Fibroblast of skin of scalp (primary cell): ENCODE measurements around the gene VAC14. TPM values are rescaled to one million over a fixed set of nuclear protein-coding genes. Genes with fewer than 3 reads are reported as not detected.
"Not testable (repeated sequence)": the region's sequence is repeated elsewhere in the genome, so short reads cannot be mapped to it uniquely, and the experiment has no call there.

Source experiments
- DNase-seq: peaks from one replicate; pipeline ENCODE4 v3.0.0-alpha.2; 2013
- polyA plus RNA-seq, 2 experiments: library from polyadenylated mRNA; unstranded; fragments of 120-200 nt; gene quantifications; one replicate each; pipeline ENCODE4 v1.2.1, GENCODE V29; 2013; ENCODE audit not compliant: insufficient read length in 2 of 2

The VAC14 gene
- 31.8 TPM for polyA plus RNA-seq (2013, experiment 1 of 2; ENCODE audit: insufficient read length)
- polyA plus RNA-seq (2013, experiment 2 of 2; ENCODE audit: insufficient read length) = 28.1 TPM

- peak; percentile 79 for DNase-seq
These were observed at the start of gene VAC14 for GRCh38 chr16:70800781-70801480. Gene VAC14 (minus strand): TSS chr16:70801158. CDS start chr16:70800900, 258 bp downstream.

- DNase-seq = not testable (repeated sequence)
These were observed 22.6 kb upstream of the VAC14 start for GRCh38 chr16:70823498-70824118.

DNA sequence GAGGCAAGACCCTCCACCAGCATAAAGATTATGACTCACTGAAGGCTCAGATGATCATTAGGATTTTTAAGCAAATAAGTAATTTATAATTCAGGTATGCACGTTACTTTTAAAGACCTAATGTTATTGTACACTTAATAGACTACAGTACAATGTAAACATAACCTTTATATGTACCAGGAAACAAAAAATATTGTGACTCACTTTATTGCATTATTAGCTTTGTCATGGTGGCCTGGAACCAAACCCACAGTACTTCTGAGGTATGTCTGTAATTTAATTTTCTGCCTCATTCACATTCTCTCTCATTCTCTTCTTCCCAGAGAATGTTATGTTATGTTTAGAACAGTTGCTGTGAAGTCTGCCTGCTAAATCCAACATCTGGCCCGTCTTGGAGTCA is 21.8 kb upstream of the VAC14 start:
- not testable (repeated sequence) for DNase-seq

DNA sequence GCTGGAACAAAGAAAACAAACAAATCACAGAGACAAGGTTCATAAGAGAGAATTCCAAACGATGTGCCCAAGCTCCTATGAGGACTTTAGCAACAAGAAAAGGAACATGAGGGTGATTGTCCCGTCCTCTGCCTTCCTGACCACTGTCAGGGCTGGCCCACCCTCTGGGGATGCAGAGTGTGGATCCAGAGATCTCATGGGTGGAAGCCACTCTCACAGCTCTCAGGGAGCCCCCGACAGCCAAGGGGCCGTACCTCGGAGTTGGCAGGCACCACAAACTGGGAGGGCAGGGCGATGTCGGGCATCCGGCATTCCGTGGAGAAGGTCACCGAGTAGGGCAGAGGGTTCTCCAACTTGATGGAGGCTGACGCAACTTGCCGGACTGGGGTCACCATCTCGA is 17.1 kb upstream of the VAC14 start:
- not testable (repeated sequence) for DNase-seq

- no peak for DNase-seq
These were observed 8.6 kb upstream of the VAC14 start for GRCh38 chr16:70809392-70810060.

- no peak for DNase-seq
These were observed 7.4 kb upstream of the VAC14 start for GRCh38 chr16:70808371-70808770.

GRCh38 chr16:70805787-70806186 is 4.8 kb upstream of the VAC14 start:
- DNase-seq = peak; percentile 83

DNA sequence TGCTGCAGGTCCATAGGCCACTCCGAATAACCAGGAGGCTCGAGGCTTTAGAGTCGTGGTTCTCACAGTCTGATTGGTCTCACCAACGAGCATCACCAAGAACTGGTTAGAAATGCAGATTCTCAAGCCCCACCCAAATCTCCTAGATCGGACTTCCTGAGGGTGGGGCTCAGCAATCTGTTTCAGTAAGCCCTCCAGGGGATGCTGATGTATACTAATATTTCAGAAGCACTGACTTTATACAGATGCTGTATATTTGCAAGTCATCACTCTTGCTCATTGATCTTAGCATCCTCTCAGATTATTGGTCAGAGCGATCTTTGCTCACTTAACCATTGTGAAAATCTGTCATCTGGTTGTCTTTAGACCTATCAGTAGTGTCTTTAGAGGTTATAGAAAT is 4.4 kb upstream of the VAC14 start:
- no peak for DNase-seq

GRCh38 chr16:70804734-70805169 is 3.8 kb upstream of the VAC14 start:
- DNase-seq = no peak

GRCh38 chr16:70804153-70804733 is 3.3 kb upstream of the VAC14 start:
- DNase-seq = peak; percentile 54

DNA sequence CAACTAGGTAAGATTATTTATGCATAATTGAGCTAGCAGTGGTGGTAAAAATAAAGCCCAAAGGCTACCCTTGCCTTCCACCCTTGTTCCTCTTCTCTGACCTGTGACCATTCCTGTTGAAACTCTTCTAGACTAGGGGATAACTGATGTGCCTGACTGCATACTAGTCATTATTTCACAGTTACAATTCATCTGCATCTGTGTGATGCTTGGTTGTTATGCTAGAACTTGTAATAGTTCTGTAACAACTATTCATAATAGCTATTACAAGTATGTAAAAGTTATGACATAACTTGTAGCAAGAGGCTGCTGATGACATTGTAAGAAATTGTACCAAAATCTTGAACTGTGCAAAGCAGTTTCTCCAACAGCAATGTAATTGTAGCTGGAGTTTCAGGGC is 2.4 kb upstream of the VAC14 start:
- DNase-seq = peak; percentile 23

GRCh38 chr16:70801611-70802010 is 653 bp upstream of the VAC14 start:
- DNase-seq = no peak

DNA sequence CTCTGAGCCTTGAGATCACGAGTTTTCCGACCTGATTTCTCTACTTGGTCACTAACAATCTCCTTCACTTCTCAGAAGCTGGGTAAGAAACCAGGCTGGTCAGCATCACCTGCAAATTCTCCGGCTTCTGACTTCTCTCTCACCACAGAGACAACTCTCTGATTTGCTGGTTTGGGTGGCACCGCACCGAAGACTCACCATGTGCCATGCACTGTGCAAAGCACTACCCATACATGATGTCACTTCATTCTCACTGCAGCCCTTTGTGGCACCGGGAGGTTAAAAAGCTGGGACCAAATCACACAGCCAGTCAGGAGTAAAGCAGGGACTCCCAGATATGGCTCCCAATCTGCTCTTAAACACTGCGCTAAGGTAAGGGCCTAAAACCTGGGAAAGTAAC is 647 bp downstream of the VAC14 start:
- no peak for DNase-seq

- no peak for DNase-seq
These were observed 4.7 kb downstream of the VAC14 start for GRCh38 chr16:70796301-70796700.

DNA sequence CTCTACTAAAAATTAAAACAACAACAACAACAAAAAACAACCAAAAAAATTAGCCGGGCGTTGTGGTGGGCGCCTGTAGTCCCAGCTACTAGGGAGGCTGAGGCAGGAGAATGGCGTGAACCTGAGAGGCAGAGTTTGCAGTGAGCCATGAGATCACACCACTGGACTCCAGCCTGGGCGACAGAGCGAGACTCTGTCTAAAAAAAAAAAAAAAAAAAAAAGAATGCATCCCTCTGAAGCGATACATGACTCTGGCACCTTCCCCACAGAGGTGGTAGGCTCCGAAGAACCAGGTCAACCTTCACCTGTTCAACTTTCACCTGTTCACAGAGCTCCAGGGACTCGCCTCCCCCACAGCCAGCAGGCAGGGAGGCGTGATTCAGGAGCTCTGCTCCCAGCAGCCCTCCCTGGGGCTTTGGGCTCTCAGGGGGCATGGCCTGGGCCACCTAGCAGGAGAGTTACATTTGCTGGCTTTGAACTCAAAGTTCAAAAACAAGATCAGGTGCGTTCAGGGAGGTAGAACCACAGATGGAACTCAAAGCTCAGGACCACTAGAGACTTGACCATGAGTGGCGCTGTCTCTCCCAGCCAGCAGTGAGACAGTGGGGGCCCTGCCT is 5.6 kb downstream of the VAC14 start:
- DNase-seq = no peak

- no peak for DNase-seq
These were observed 7.0 kb downstream of the VAC14 start for GRCh38 chr16:70793851-70794502.

- DNase-seq = no peak
These were observed 10.1 kb downstream of the VAC14 start for GRCh38 chr16:70790815-70791214.

- DNase-seq = no peak
These were observed 11.1 kb downstream of the VAC14 start for GRCh38 chr16:70789595-70790447.

DNA sequence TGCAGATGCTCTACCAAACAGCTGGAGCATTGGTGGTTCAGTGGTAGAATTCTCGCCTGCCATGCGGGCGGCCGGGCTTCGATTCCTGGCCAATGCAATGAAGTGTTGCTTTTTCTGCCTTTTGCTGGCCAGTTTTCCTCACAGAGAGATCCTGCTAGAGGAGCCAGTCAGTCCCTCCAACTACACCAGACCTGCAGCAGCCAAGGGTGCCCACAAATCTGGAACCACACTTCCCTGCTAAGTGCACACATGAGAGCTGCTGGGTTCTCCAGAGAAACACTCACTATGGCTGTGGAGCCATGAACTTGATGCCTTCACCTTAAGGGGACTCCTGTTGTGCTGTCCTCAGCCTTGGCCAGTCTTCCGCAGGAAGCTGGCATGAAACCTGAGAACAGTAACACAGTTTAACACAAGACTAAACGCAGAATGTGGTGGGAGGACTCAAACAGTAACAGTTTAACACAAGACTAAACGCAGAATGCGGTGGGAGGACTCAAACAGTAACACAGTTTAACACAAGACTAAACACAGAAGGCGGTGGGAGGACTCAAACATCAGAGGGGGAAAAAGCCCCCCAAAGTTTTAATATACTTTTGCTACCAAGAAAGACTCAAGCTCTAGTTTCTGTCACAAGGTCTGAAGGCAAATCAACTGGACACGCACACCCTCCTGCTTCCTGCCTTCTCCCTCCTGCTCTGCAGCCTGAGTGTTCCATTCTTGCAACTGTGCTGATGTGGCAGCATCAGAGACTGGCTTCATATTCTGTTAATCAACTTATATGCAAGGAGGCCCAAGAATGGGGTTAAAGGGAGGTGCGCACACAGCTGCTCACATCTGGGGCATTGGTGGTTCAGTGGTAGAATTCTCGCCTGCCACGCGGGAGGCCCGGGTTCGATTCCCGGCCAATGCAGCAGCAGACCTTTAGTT is 12.0 kb downstream of the VAC14 start:
- peak; percentile 80 for DNase-seq
